Measurements from ENCODE around the gene ACADM. TPM values are rescaled to one million over a fixed set of nuclear protein-coding genes. Genes with fewer than 3 reads are reported as not detected.
A peak's percentile ranks its signal among the peaks of the same experiment; 100 is the strongest.

Gene ACADM
- total and polyA plus RNA-seq, 2 experiments from 2014 or later, result 37.7 to 52.8 TPM

DNA sequence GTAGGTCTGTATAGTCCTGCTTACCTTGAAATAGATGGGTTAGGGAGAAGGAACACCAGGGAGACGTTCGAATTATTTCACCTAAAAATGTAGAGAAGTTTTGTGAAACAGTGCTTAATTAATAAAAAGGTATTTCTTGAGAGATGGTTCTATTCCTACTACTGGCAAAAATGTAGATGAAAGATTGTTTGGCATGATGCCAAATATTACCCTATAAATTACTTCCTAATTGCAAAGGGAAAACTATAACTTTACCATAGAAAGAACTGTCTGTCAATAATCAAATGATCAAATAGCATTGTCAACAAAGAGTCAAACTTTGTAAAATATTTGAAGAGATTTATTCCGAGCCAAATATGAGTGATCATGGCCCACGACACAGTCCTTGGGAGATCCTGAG, 4.2 kb upstream of the ACADM start:
- no peak overlapping the region for H3K27ac Mint-ChIP-seq
- no peak for TF ChIP-seq ZNF114 (CRISPR knock-in tag; IDR thresholded peaks at IDR 0.05)
- no peak for TF ChIP-seq STAT1 (IDR thresholded peaks at IDR 0.05; ENCODE audit: unreplicated experiment)
- TF ChIP-seq, protein P1, sequence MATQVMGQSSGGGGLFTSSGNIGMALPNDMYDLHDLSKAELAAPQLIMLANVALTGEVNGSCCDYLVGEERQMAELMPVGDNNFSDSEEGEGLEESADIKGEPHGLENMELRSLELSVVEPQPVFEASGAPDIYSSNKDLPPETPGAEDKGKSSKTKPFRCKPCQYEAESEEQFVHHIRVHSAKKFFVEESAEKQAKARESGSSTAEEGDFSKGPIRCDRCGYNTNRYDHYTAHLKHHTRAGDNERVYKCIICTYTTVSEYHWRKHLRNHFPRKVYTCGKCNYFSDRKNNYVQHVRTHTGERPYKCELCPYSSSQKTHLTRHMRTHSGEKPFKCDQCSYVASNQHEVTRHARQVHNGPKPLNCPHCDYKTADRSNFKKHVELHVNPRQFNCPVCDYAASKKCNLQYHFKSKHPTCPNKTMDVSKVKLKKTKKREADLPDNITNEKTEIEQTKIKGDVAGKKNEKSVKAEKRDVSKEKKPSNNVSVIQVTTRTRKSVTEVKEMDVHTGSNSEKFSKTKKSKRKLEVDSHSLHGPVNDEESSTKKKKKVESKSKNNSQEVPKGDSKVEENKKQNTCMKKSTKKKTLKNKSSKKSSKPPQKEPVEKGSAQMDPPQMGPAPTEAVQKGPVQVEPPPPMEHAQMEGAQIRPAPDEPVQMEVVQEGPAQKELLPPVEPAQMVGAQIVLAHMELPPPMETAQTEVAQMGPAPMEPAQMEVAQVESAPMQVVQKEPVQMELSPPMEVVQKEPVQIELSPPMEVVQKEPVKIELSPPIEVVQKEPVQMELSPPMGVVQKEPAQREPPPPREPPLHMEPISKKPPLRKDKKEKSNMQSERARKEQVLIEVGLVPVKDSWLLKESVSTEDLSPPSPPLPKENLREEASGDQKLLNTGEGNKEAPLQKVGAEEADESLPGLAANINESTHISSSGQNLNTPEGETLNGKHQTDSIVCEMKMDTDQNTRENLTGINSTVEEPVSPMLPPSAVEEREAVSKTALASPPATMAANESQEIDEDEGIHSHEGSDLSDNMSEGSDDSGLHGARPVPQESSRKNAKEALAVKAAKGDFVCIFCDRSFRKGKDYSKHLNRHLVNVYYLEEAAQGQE (IDR thresholded peaks at IDR 0.05; ENCODE audit: unreplicated experiment), result no peak
- TF ChIP-seq, protein P2, sequence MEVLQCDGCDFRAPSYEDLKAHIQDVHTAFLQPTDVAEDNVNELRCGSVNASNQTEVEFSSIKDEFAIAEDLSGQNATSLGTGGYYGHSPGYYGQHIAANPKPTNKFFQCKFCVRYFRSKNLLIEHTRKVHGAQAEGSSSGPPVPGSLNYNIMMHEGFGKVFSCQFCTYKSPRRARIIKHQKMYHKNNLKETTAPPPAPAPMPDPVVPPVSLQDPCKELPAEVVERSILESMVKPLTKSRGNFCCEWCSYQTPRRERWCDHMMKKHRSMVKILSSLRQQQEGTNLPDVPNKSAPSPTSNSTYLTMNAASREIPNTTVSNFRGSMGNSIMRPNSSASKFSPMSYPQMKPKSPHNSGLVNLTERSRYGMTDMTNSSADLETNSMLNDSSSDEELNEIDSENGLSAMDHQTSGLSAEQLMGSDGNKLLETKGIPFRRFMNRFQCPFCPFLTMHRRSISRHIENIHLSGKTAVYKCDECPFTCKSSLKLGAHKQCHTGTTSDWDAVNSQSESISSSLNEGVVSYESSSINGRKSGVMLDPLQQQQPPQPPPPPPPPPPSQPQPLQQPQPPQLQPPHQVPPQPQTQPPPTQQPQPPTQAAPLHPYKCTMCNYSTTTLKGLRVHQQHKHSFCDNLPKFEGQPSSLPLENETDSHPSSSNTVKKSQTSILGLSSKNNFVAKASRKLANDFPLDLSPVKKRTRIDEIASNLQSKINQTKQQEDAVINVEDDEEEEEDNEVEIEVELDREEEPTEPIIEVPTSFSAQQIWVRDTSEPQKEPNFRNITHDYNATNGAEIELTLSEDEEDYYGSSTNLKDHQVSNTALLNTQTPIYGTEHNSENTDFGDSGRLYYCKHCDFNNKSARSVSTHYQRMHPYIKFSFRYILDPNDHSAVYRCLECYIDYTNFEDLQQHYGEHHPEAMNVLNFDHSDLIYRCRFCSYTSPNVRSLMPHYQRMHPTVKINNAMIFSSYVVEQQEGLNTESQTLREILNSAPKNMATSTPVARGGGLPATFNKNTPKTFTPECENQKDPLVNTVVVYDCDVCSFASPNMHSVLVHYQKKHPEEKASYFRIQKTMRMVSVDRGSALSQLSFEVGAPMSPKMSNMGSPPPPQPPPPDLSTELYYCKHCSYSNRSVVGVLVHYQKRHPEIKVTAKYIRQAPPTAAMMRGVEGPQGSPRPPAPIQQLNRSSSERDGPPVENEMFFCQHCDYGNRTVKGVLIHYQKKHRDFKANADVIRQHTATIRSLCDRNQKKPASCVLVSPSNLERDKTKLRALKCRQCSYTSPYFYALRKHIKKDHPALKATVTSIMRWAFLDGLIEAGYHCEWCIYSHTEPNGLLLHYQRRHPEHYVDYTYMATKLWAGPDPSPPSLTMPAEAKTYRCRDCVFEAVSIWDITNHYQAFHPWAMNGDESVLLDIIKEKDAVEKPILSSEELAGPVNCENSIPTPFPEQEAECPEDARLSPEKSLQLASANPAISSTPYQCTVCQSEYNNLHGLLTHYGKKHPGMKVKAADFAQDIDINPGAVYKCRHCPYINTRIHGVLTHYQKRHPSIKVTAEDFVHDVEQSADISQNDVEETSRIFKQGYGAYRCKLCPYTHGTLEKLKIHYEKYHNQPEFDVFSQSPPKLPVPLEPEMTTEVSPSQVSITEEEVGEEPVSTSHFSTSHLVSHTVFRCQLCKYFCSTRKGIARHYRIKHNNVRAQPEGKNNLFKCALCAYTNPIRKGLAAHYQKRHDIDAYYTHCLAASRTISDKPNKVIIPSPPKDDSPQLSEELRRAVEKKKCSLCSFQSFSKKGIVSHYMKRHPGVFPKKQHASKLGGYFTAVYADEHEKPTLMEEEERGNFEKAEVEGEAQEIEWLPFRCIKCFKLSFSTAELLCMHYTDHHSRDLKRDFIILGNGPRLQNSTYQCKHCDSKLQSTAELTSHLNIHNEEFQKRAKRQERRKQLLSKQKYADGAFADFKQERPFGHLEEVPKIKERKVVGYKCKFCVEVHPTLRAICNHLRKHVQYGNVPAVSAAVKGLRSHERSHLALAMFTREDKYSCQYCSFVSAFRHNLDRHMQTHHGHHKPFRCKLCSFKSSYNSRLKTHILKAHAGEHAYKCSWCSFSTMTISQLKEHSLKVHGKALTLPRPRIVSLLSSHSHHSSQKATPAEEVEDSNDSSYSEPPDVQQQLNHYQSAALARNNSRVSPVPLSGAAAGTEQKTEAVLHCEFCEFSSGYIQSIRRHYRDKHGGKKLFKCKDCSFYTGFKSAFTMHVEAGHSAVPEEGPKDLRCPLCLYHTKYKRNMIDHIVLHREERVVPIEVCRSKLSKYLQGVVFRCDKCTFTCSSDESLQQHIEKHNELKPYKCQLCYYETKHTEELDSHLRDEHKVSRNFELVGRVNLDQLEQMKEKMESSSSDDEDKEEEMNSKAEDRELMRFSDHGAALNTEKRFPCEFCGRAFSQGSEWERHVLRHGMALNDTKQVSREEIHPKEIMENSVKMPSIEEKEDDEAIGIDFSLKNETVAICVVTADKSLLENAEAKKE (CRISPR knock-in tag; IDR thresholded peaks at IDR 0.05), result no peak
- no peak for TF ChIP-seq POLR2AphosphoS5 (IDR thresholded peaks at IDR 0.05; ENCODE audit: low read depth)
- TF ChIP-seq ZNF331 (CRISPR knock-in tag; IDR thresholded peaks at IDR 0.05; ENCODE audit: low read depth), result no peak
- TF ChIP-seq, protein P3, sequence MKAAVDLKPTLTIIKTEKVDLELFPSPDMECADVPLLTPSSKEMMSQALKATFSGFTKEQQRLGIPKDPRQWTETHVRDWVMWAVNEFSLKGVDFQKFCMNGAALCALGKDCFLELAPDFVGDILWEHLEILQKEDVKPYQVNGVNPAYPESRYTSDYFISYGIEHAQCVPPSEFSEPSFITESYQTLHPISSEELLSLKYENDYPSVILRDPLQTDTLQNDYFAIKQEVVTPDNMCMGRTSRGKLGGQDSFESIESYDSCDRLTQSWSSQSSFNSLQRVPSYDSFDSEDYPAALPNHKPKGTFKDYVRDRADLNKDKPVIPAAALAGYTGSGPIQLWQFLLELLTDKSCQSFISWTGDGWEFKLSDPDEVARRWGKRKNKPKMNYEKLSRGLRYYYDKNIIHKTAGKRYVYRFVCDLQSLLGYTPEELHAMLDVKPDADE (IDR thresholded peaks at IDR 0.05), result no peak
- no peak for TF ChIP-seq EZH2 (IDR thresholded peaks at IDR 0.05; ENCODE audit: low read depth, unreplicated experiment)
- TF ChIP-seq, protein P4, sequence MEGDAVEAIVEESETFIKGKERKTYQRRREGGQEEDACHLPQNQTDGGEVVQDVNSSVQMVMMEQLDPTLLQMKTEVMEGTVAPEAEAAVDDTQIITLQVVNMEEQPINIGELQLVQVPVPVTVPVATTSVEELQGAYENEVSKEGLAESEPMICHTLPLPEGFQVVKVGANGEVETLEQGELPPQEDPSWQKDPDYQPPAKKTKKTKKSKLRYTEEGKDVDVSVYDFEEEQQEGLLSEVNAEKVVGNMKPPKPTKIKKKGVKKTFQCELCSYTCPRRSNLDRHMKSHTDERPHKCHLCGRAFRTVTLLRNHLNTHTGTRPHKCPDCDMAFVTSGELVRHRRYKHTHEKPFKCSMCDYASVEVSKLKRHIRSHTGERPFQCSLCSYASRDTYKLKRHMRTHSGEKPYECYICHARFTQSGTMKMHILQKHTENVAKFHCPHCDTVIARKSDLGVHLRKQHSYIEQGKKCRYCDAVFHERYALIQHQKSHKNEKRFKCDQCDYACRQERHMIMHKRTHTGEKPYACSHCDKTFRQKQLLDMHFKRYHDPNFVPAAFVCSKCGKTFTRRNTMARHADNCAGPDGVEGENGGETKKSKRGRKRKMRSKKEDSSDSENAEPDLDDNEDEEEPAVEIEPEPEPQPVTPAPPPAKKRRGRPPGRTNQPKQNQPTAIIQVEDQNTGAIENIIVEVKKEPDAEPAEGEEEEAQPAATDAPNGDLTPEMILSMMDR (conservative IDR thresholded peaks at IDR 0.05; ENCODE audit: low read depth in 2 of 2), result no peak
- no peak for TF ChIP-seq NANOG (IDR thresholded peaks at IDR 0.05; ENCODE audit: borderline replicate concordance)
- TF ChIP-seq EZH2phosphoT487 (IDR thresholded peaks at IDR 0.05; ENCODE audit: unreplicated experiment), result no peak
- TF ChIP-seq JUNB (IDR thresholded peaks at IDR 0.05; ENCODE audit: unreplicated experiment), result no peak
- TF ChIP-seq CREB1 (CRISPR knock-in tag; IDR thresholded peaks at IDR 0.05; ENCODE audit: low read depth), result no peak
- Histone ChIP-seq H3K79me2 (replicated peaks; ENCODE audit: insufficient read depth) (peaks cover 5% of the 10 kb centered on the region), H3F3A (replicated peaks; ENCODE audit: low read depth) (no peaks in the 10 kb centered on the region), H3K4me2 (no peak overlapping the region), H4K20me1 (replicated peaks; ENCODE audit: insufficient read depth) (no peaks in the 10 kb centered on the region), H3K4me1 (ENCODE audit: insufficient read depth) (peaks cover 9% of the 10 kb centered on the region), H3K36me3 (ENCODE audit: insufficient read depth) (no peaks in the 10 kb centered on the region), H3K4me3 (no peak overlapping the region), H2AFZ (peak overlapping the region; percentile 74), H3K27ac (ENCODE audit: low read depth) (no peak overlapping the region; the same call in 1 of the 2 replicates), H3K27me3 (ENCODE audit: insufficient read depth) (no peaks in the 10 kb centered on the region), H3K9me2 (ENCODE audit: insufficient read depth) (peaks cover 3% of the 10 kb centered on the region; the same call in 1 of the 2 replicates)
- no peak for DNase-seq (ENCODE audit: low spot score)
- H3K36me3 Mint-ChIP-seq (ENCODE audit: low read depth), result peaks cover 9% of the 10 kb centered on the region; the same call in 2 of the 3 replicates
- H3K4me1 Mint-ChIP-seq, result peaks cover 17% of the 10 kb centered on the region
- no peak for ATAC-seq
- no peak overlapping the region for H3K4me3 Mint-ChIP-seq
- H3K27me3 Mint-ChIP-seq (ENCODE audit: insufficient read depth, low read depth, poor library complexity), result no peaks in the 10 kb centered on the region
- H3K9me3 Mint-ChIP-seq, result peaks cover 13% of the 10 kb centered on the region
